Measurements from ENCODE around the gene RNF225.
A peak's percentile ranks its signal among the peaks of the same experiment; 100 is the strongest.
"Not testable (repeated sequence)": the region's sequence is repeated elsewhere in the genome, so short reads cannot be mapped to it uniquely, and the experiment has no call there.

Gene RNF225

GRCh38 chr19:58368561-58369360 is 26.7 kb upstream of the RNF225 start:
- no peak for DNase-seq (ENCODE audit: extremely low read depth, insufficient read length)
- TF ChIP-seq CTCF (IDR thresholded peaks at IDR 0.05; ENCODE audit: insufficient read depth, low read length, poor library complexity, severe bottlenecking) = no peak
- Histone ChIP-seq H3K36me3 (ENCODE audit: control insufficient read depth, insufficient read depth, low read length) (no peaks in the 10 kb centered on the region; the same call in 1 of the 2 replicates), H3K4me3 (replicated peaks; ENCODE audit: low read depth, low read length) (no peak overlapping the region), H3K27me3 (replicated peaks; ENCODE audit: control insufficient read depth, insufficient read depth, low read length) (no peaks in the 10 kb centered on the region)

- Histone ChIP-seq H3K36me3 (ENCODE audit: control insufficient read depth, insufficient read depth, low read length) (no peaks in the 10 kb centered on the region; the same call in 1 of the 2 replicates), H3K4me3 (replicated peaks; ENCODE audit: low read depth, low read length) (no peak overlapping the region), H3K27me3 (replicated peaks; ENCODE audit: control insufficient read depth, insufficient read depth, low read length) (no peaks in the 10 kb centered on the region)
- no peak for DNase-seq (ENCODE audit: extremely low read depth, insufficient read length)
- no peak for TF ChIP-seq CTCF (IDR thresholded peaks at IDR 0.05; ENCODE audit: insufficient read depth, low read length, poor library complexity, severe bottlenecking)
These were observed 22.9 kb upstream of the RNF225 start for GRCh38 chr19:58372311-58373133.

- DNase-seq (ENCODE audit: extremely low read depth, insufficient read length) = no peak
- Histone ChIP-seq H3K36me3 (ENCODE audit: control insufficient read depth, insufficient read depth, low read length) (no peaks in the 10 kb centered on the region), H3K27me3 (replicated peaks; ENCODE audit: control insufficient read depth, insufficient read depth, low read length) (no peaks in the 10 kb centered on the region), H3K4me3 (replicated peaks; ENCODE audit: low read depth, low read length) (no peak overlapping the region)
- no peak for TF ChIP-seq CTCF (IDR thresholded peaks at IDR 0.05; ENCODE audit: insufficient read depth, low read length, poor library complexity, severe bottlenecking)
These were observed 21.3 kb upstream of the RNF225 start for GRCh38 chr19:58374200-58374599.

GRCh38 chr19:58376724-58377123 is 18.7 kb upstream of the RNF225 start:
- not testable (repeated sequence) for H3K27me3 ChIP-seq (replicated peaks; ENCODE audit: control insufficient read depth, insufficient read depth, low read length); H3K4me3 ChIP-seq (replicated peaks; ENCODE audit: low read depth, low read length); DNase-seq (ENCODE audit: extremely low read depth, insufficient read length); H3K36me3 ChIP-seq (ENCODE audit: control insufficient read depth, insufficient read depth, low read length)

GRCh38 chr19:58379246-58379645 is 16.2 kb upstream of the RNF225 start:
- TF ChIP-seq CTCF (IDR thresholded peaks at IDR 0.05; ENCODE audit: insufficient read depth, low read length, poor library complexity, severe bottlenecking) = no peak
- DNase-seq (ENCODE audit: extremely low read depth, insufficient read length) = no peak
- H3K27me3 ChIP-seq (replicated peaks; ENCODE audit: control insufficient read depth, insufficient read depth, low read length) = no peaks in the 10 kb centered on the region
- H3K36me3 ChIP-seq (ENCODE audit: control insufficient read depth, insufficient read depth, low read length) = no peaks in the 10 kb centered on the region; the same call in 1 of the 2 replicates
- H3K4me3 ChIP-seq (replicated peaks; ENCODE audit: low read depth, low read length) = no peak overlapping the region

GRCh38 chr19:58380037-58380661 is 15.3 kb upstream of the RNF225 start:
- no peak for DNase-seq (ENCODE audit: extremely low read depth, insufficient read length)
- no peak for TF ChIP-seq CTCF (IDR thresholded peaks at IDR 0.05; ENCODE audit: insufficient read depth, low read length, poor library complexity, severe bottlenecking)
- H3K36me3 ChIP-seq (ENCODE audit: control insufficient read depth, insufficient read depth, low read length) = no peaks in the 10 kb centered on the region; the same call in 1 of the 2 replicates
- H3K4me3 ChIP-seq (replicated peaks; ENCODE audit: low read depth, low read length) = peak overlapping the region; percentile 77
- H3K27me3 ChIP-seq (replicated peaks; ENCODE audit: control insufficient read depth, insufficient read depth, low read length) = no peaks in the 10 kb centered on the region

Data from GM06990 (cell line).